ENCODE results near the gene GMFB. TPM values are rescaled to one million over a fixed set of nuclear protein-coding genes. Genes with fewer than 3 reads are reported as not detected.

Gene GMFB
- total and polyA plus RNA-seq, 2 experiments from 2014 or later, result 56.5 to 88.3 TPM

- H3K4me3 Mint-ChIP-seq, result no peak overlapping the region
- H3K27ac Mint-ChIP-seq, result no peak overlapping the region
- H3K36me3 Mint-ChIP-seq (ENCODE audit: low read depth), result peaks cover 19% of the 10 kb centered on the region; the same call in 2 of the 3 replicates
- no peak for DNase-seq (ENCODE audit: low spot score)
- no peak overlapping the region for H3K4me3 ChIP-seq
- TF ChIP-seq ZNF114 (CRISPR knock-in tag; IDR thresholded peaks at IDR 0.05) (no peak), EZH2 (IDR thresholded peaks at IDR 0.05; ENCODE audit: low read depth, unreplicated experiment) (no peak), STAT1 (IDR thresholded peaks at IDR 0.05; ENCODE audit: unreplicated experiment) (no peak), CTCF (conservative IDR thresholded peaks at IDR 0.05; ENCODE audit: low read depth in 2 of 2) (no peak), NANOG (IDR thresholded peaks at IDR 0.05; ENCODE audit: borderline replicate concordance) (no peak)
- no peaks in the 10 kb centered on the region for H3K9me2 ChIP-seq (ENCODE audit: insufficient read depth)
- H4K20me1 ChIP-seq (replicated peaks; ENCODE audit: insufficient read depth), result peaks cover 11% of the 10 kb centered on the region
- peaks cover 6% of the 10 kb centered on the region for H3K27me3 Mint-ChIP-seq (ENCODE audit: insufficient read depth, low read depth, poor library complexity)
- 0 out of 2 replicates have a peak, but pooled peaks cover under 1% of the 10 kb centered on the region for H3K4me1 ChIP-seq (ENCODE audit: insufficient read depth)
- no peaks in the 10 kb centered on the region for H3K27me3 ChIP-seq (ENCODE audit: insufficient read depth)
- H3K79me2 ChIP-seq (replicated peaks; ENCODE audit: insufficient read depth), result peaks cover 46% of the 10 kb centered on the region
- H3F3A ChIP-seq (replicated peaks; ENCODE audit: low read depth), result no peaks in the 10 kb centered on the region
- peaks cover 4% of the 10 kb centered on the region for H3K4me1 Mint-ChIP-seq
- H3K36me3 ChIP-seq (ENCODE audit: insufficient read depth), result peaks cover 13% of the 10 kb centered on the region
- H2AFZ ChIP-seq, result no peak overlapping the region
- H3K9me3 Mint-ChIP-seq, result no peaks in the 10 kb centered on the region
- no peak overlapping the region for H3K27ac ChIP-seq (ENCODE audit: low read depth)
- H3K4me2 ChIP-seq, result no peak overlapping the region
- no peak for ATAC-seq
Measured at GRCh38 chr14:54480830-54481562, 7.8 kb downstream of the GMFB start.

- Histone ChIP-seq H3K79me2 (replicated peaks; ENCODE audit: insufficient read depth) (peaks cover 23% of the 10 kb centered on the region), H3K36me3 (ENCODE audit: insufficient read depth) (peaks cover 13% of the 10 kb centered on the region), H3K4me1 (ENCODE audit: insufficient read depth) (no peaks in the 10 kb centered on the region), H3K9me2 (ENCODE audit: insufficient read depth) (no peaks in the 10 kb centered on the region), H3K27ac (ENCODE audit: low read depth) (no peak overlapping the region), H4K20me1 (replicated peaks; ENCODE audit: insufficient read depth) (peaks cover 6% of the 10 kb centered on the region), H2AFZ (no peak overlapping the region), H3K27me3 (ENCODE audit: insufficient read depth) (no peaks in the 10 kb centered on the region), H3K4me2 (no peak overlapping the region), H3F3A (replicated peaks; ENCODE audit: low read depth) (no peaks in the 10 kb centered on the region), H3K4me3 (no peak overlapping the region)
- Mint-ChIP-seq H3K4me1 (no peaks in the 10 kb centered on the region), H3K27me3 (ENCODE audit: insufficient read depth, low read depth, poor library complexity) (no peaks in the 10 kb centered on the region), H3K27ac (no peak overlapping the region), H3K9me3 (no peaks in the 10 kb centered on the region), H3K36me3 (ENCODE audit: low read depth) (peaks cover 19% of the 10 kb centered on the region; the same call in 2 of the 3 replicates), H3K4me3 (no peak overlapping the region)
- no peak for DNase-seq (ENCODE audit: low spot score)
- ATAC-seq, result no peak
- TF ChIP-seq CREB1 (CRISPR knock-in tag; IDR thresholded peaks at IDR 0.05; ENCODE audit: low read depth) (no peak), ZNF114 (CRISPR knock-in tag; IDR thresholded peaks at IDR 0.05) (no peak), ZNF462 (CRISPR knock-in tag; IDR thresholded peaks at IDR 0.05) (no peak), POLR2AphosphoS5 (IDR thresholded peaks at IDR 0.05; ENCODE audit: low read depth) (no peak), JUNB (IDR thresholded peaks at IDR 0.05; ENCODE audit: unreplicated experiment) (no peak)
Measured at GRCh38 chr14:54478636-54479215, 10.1 kb downstream of the GMFB start.

Measured in GM23338 (cell line).